Measurements from ENCODE around the gene MERTK. TPM values are rescaled to one million over a fixed set of nuclear protein-coding genes. Genes with fewer than 3 reads are reported as not detected.

MERTK gene
- total RNA-seq, 6 experiments from 2014 or later, result 10.6 to 18.3 (median 13.1) TPM

GRCh38 chr2:111951486-111951885 lies 53.1 kb downstream of the MERTK start:
- DNase-seq (no peak), ATAC-seq (no peak)
- TF ChIP-seq CTCF (IDR thresholded peaks at IDR 0.05) (no peak), POLR2A (IDR thresholded peaks at IDR 0.05) (no peak)
- 93% methylated on average over 2 of the region's 2 CpGs for WGBS (ENCODE audit: insufficient coverage, low coverage, low lambda C conversion rate, missing lambda C conversion rate)
- Histone ChIP-seq H3K36me3 (peaks cover 0 to 15% (median 5%) of the 10 kb centered on the region in 4 donors), H3K27me3 (no peaks in the 10 kb centered on the region), H3K27ac (no peak overlapping the region), H3K4me3 (no peak overlapping the region), H3K9me3 (no peaks in the 10 kb centered on the region), H3K4me1 (peaks cover 0 to 13% (median 4%) of the 10 kb centered on the region in 4 donors)
- intact Hi-C loops (cut with DNase I), result no loop called here

- intact Hi-C loops (cut with DNase I), result no loop called here
- 79% methylated on average over 5 of the region's 6 CpGs for WGBS (ENCODE audit: insufficient coverage, low coverage, low lambda C conversion rate, missing lambda C conversion rate)
- TF ChIP-seq CTCF (IDR thresholded peaks at IDR 0.05) (no peak), POLR2A (IDR thresholded peaks at IDR 0.05) (no peak)
- Histone ChIP-seq H3K27me3 (no peaks in the 10 kb centered on the region), H3K36me3 (peaks cover 0 to 8% (median 2%) of the 10 kb centered on the region in 4 donors), H3K27ac (no peak overlapping the region), H3K9me3 (no peaks in the 10 kb centered on the region), H3K4me1 (no peaks in the 10 kb centered on the region), H3K4me3 (no peak overlapping the region)
- DNase-seq (no peak), ATAC-seq (no peak)
These were observed 54.6 kb downstream of the MERTK start for GRCh38 chr2:111952871-111953452.

GRCh38 chr2:111954602-111955332 lies 56.4 kb downstream of the MERTK start:
- H3K27me3 ChIP-seq, result no peaks in the 10 kb centered on the region
- peaks cover 0 to 6% (median 2%) of the 10 kb centered on the region in 4 donors for H3K36me3 ChIP-seq
- no peaks in the 10 kb centered on the region for H3K9me3 ChIP-seq
- H3K4me1 ChIP-seq, result peaks cover 0 to 4% (median 0%) of the 10 kb centered on the region in 4 donors
- TF ChIP-seq POLR2A (IDR thresholded peaks at IDR 0.05), result no peak
- TF ChIP-seq CTCF (IDR thresholded peaks at IDR 0.05), result no peak
- intact Hi-C loops (cut with DNase I), result no loop called here
- WGBS (ENCODE audit: insufficient coverage, low coverage, low lambda C conversion rate, missing lambda C conversion rate), result 63% methylated on average over 6 of the region's 6 CpGs
- DNase-seq (no peak), ATAC-seq (peak; percentile 53 to 62 (median 61))
- H3K27ac ChIP-seq, result peak overlapping the region in 1 of 3 donors; percentile 33
- H3K4me3 ChIP-seq, result no peak overlapping the region

GRCh38 chr2:111957872-111958354 lies 59.5 kb downstream of the MERTK start:
- DNase-seq (no peak), ATAC-seq (peak; percentile 55 to 71 (median 66))
- Histone ChIP-seq H3K36me3 (peaks cover 0 to 4% (median 0%) of the 10 kb centered on the region in 4 donors), H3K9me3 (no peaks in the 10 kb centered on the region), H3K4me3 (no peak overlapping the region), H3K4me1 (peaks cover 0 to 4% (median 0%) of the 10 kb centered on the region in 4 donors), H3K27me3 (no peaks in the 10 kb centered on the region), H3K27ac (peak overlapping the region in 2 of 3 donors; percentile 11 to 38)
- TF ChIP-seq CTCF (IDR thresholded peaks at IDR 0.05) (no peak), POLR2A (IDR thresholded peaks at IDR 0.05) (peak; percentile 43)
- intact Hi-C loops (cut with DNase I), result no loop called here
- WGBS (ENCODE audit: insufficient coverage, low coverage, low lambda C conversion rate, missing lambda C conversion rate), result 58% methylated on average over 5 of the region's 6 CpGs

All from right lobe of liver (tissue), 6 donors.